ENCODE data around the gene PEX13.

PEX13 gene

DNA sequence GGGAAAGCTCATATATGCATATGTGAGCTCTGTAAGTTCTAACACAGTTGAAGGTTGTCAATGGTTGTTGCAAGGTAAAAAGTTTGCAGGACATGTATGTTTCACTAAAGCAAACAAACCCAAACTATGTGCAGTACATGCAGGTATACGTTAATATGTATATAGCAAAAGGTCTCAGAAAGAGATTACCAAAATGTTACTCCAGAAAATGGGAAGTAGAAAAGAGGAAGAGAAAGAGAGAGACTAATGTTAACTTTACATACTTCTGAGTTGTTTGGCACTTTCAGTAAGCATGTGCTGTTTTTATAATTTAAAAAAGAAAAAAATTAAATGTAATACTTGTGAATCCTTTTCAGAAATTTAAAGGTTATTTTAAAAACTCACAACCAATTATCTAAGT lies 32.8 kb upstream of the PEX13 start (continued):
- TF ChIP-seq, protein P1, sequence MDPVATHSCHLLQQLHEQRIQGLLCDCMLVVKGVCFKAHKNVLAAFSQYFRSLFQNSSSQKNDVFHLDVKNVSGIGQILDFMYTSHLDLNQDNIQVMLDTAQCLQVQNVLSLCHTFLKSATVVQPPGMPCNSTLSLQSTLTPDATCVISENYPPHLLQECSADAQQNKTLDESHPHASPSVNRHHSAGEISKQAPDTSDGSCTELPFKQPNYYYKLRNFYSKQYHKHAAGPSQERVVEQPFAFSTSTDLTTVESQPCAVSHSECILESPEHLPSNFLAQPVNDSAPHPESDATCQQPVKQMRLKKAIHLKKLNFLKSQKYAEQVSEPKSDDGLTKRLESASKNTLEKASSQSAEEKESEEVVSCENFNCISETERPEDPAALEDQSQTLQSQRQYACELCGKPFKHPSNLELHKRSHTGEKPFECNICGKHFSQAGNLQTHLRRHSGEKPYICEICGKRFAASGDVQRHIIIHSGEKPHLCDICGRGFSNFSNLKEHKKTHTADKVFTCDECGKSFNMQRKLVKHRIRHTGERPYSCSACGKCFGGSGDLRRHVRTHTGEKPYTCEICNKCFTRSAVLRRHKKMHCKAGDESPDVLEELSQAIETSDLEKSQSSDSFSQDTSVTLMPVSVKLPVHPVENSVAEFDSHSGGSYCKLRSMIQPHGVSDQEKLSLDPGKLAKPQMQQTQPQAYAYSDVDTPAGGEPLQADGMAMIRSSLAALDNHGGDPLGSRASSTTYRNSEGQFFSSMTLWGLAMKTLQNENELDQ (tag by site-specific recombination; IDR thresholded peaks at IDR 0.05; ENCODE audit: low read depth): no peak
- TF ChIP-seq ZNF768 (tag by site-specific recombination; IDR thresholded peaks at IDR 0.05) (no peak), ZNF76 (tag by site-specific recombination; IDR thresholded peaks at IDR 0.05; ENCODE audit: borderline replicate concordance, low read depth) (no peak), ZNF302 (tag by site-specific recombination; IDR thresholded peaks at IDR 0.05; ENCODE audit: low read depth) (no peak), ZNF843 (tag by site-specific recombination; IDR thresholded peaks at IDR 0.05) (no peak), ZNF521 (tag by site-specific recombination; IDR thresholded peaks at IDR 0.05) (no peak), ZNF248 (tag by site-specific recombination; IDR thresholded peaks at IDR 0.05) (no peak), SP7 (tag by site-specific recombination; IDR thresholded peaks at IDR 0.05) (no peak)

DNA sequence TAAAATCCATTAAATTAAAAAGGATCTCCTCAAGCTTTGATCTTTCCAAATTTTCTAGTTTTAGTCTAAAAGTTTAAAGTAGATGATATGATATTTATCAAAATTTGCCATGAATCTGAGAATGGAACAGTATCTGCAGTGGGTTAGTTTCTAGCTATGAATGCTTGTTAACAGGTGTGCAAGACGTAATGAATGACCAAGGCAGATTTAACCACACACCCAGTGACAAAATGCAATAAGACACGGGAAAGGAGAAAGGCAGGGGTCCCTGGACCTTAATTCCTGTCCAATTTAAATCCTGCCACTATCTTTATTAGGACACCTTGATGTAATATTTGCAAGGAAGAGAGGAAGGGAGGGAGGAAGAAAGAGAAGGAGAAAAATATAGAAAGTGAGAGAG lies 30.5 kb upstream of the PEX13 start:
- CTCF ChIA-PET: interaction anchor here (0.6 to 1.2 kb wide), 2 partner anchors 12 to 139 kb away, joined by 3 read pairs; no protein-coding TSS in a partner anchor
- no peak overlapping the region for H3K4me3 ChIP-seq (ENCODE audit: low read depth, low read length)
- H3K9me3 ChIP-seq (ENCODE audit: control insufficient read depth, insufficient read depth, low read depth, low read length): no peaks in the 10 kb centered on the region; the same call in 1 of the 2 replicates
- no peak overlapping the region for H3K27ac ChIP-seq (ENCODE audit: extremely low read depth, low read depth, low read length)
- no peaks in the 10 kb centered on the region for H3K4me1 ChIP-seq (ENCODE audit: control insufficient read depth, insufficient read depth, low read length)
- no peaks in the 10 kb centered on the region for H3K36me3 ChIP-seq (ENCODE audit: control insufficient read depth in 2 of 2, insufficient read depth in 1 of 2, low read length in 2 of 2)
- POLR2A ChIA-PET: no interaction called here
- TF ChIP-seq ZNF514 (tag by site-specific recombination; IDR thresholded peaks at IDR 0.05) (no peak), ZNF830 (tag by site-specific recombination; IDR thresholded peaks at IDR 0.05; ENCODE audit: low read depth) (no peak), ZNF350 (tag by site-specific recombination; IDR thresholded peaks at IDR 0.05) (no peak), ZBTB17 (tag by site-specific recombination; IDR thresholded peaks at IDR 0.05) (no peak), ZNF16 (tag by site-specific recombination; IDR thresholded peaks at IDR 0.05; ENCODE audit: low read depth) (no peak), YY2 (tag by site-specific recombination; IDR thresholded peaks at IDR 0.05) (no peak), ZNF623 (tag by site-specific recombination; IDR thresholded peaks at IDR 0.05) (no peak), ZNF629 (tag by site-specific recombination; IDR thresholded peaks at IDR 0.05) (no peak), ZSCAN23 (tag by site-specific recombination; IDR thresholded peaks at IDR 0.05) (no peak), ZNF747 (tag by site-specific recombination; IDR thresholded peaks at IDR 0.05) (no peak), ZSCAN30 (tag by site-specific recombination; IDR thresholded peaks at IDR 0.05) (no peak), MEIS1 (CRISPR knock-in tag; IDR thresholded peaks at IDR 0.05; ENCODE audit: borderline replicate concordance) (no peak)
- TF ChIP-seq, protein P2, sequence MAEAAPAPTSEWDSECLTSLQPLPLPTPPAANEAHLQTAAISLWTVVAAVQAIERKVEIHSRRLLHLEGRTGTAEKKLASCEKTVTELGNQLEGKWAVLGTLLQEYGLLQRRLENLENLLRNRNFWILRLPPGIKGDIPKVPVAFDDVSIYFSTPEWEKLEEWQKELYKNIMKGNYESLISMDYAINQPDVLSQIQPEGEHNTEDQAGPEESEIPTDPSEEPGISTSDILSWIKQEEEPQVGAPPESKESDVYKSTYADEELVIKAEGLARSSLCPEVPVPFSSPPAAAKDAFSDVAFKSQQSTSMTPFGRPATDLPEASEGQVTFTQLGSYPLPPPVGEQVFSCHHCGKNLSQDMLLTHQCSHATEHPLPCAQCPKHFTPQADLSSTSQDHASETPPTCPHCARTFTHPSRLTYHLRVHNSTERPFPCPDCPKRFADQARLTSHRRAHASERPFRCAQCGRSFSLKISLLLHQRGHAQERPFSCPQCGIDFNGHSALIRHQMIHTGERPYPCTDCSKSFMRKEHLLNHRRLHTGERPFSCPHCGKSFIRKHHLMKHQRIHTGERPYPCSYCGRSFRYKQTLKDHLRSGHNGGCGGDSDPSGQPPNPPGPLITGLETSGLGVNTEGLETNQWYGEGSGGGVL (tag by site-specific recombination; IDR thresholded peaks at IDR 0.05): no peak
- TF ChIP-seq, protein P3, sequence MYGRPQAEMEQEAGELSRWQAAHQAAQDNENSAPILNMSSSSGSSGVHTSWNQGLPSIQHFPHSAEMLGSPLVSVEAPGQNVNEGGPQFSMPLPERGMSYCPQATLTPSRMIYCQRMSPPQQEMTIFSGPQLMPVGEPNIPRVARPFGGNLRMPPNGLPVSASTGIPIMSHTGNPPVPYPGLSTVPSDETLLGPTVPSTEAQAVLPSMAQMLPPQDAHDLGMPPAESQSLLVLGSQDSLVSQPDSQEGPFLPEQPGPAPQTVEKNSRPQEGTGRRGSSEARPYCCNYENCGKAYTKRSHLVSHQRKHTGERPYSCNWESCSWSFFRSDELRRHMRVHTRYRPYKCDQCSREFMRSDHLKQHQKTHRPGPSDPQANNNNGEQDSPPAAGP (tag by site-specific recombination; IDR thresholded peaks at IDR 0.05): no peak
- TF ChIP-seq, protein P4, sequence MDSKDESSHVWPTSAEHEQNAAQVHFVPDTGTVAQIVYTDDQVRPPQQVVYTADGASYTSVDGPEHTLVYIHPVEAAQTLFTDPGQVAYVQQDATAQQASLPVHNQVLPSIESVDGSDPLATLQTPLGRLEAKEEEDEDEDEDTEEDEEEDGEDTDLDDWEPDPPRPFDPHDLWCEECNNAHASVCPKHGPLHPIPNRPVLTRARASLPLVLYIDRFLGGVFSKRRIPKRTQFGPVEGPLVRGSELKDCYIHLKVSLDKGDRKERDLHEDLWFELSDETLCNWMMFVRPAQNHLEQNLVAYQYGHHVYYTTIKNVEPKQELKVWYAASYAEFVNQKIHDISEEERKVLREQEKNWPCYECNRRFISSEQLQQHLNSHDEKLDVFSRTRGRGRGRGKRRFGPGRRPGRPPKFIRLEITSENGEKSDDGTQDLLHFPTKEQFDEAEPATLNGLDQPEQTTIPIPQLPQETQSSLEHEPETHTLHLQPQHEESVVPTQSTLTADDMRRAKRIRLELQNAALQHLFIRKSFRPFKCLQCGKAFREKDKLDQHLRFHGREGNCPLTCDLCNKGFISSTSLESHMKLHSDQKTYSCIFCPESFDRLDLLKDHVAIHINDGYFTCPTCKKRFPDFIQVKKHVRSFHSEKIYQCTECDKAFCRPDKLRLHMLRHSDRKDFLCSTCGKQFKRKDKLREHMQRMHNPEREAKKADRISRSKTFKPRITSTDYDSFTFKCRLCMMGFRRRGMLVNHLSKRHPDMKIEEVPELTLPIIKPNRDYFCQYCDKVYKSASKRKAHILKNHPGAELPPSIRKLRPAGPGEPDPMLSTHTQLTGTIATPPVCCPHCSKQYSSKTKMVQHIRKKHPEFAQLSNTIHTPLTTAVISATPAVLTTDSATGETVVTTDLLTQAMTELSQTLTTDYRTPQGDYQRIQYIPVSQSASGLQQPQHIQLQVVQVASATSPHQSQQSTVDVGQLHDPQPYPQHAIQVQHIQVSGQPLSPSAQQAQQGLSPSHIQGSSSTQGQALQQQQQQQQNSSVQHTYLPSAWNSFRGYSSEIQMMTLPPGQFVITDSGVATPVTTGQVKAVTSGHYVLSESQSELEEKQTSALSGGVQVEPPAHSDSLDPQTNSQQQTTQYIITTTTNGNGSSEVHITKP (tag by site-specific recombination; IDR thresholded peaks at IDR 0.05): no peak
- TF ChIP-seq, protein P5, sequence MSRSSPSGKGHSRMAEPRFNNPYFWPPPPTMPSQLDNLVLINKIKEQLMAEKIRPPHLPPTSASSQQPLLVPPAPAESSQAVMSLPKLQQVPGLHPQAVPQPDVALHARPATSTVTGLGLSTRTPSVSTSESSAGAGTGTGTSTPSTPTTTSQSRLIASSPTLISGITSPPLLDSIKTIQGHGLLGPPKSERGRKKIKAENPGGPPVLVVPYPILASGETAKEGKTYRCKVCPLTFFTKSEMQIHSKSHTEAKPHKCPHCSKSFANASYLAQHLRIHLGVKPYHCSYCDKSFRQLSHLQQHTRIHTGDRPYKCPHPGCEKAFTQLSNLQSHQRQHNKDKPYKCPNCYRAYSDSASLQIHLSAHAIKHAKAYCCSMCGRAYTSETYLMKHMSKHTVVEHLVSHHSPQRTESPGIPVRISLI (tag by site-specific recombination; IDR thresholded peaks at IDR 0.05): no peak
- TF ChIP-seq, protein P6, sequence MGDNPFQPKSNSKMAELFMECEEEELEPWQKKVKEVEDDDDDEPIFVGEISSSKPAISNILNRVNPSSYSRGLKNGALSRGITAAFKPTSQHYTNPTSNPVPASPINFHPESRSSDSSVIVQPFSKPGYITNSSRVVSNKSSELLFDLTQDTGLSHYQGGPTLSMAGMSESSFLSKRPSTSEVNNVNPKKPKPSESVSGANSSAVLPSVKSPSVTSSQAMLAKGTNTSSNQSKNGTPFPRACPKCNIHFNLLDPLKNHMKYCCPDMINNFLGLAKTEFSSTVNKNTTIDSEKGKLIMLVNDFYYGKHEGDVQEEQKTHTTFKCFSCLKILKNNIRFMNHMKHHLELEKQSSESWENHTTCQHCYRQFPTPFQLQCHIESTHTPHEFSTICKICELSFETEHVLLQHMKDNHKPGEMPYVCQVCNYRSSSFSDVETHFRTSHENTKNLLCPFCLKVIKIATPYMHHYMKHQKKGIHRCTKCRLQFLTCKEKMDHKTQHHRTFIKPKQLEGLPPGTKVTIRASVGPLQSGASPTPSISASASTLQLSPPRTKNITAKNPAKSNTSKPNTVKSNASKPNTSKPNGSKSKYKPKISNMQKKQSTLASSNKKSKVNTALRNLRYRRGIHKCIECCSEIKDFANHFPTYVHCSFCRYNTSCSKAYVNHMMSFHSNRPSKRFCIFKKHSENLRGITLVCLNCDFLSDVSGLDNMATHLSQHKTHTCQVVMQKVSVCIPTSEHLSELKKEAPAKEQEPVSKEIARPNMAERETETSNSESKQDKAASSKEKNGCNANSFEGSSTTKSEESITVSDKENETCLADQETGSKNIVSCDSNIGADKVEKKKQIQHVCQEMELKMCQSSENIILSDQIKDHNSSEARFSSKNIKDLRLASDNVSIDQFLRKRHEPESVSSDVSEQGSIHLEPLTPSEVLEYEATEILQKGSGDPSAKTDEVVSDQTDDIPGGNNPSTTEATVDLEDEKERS (tag by site-specific recombination; IDR thresholded peaks at IDR 0.05): no peak
